22Rv1 (cell line): ENCODE measurements around the gene AGTR1.

Source experiments
- ZFX ChIP-seq: fragments of 450-650 bp; IDR thresholded peaks from 2 replicates; pipeline ENCODE4 v1.6.1; 2017; ENCODE audit warnings: antibody characterized with exemption, borderline replicate concordance
- TF ChIP-seq, protein P1 (sequence below): fragments of 450-650 bp; IDR thresholded peaks from 2 replicates; pipeline ENCODE4 v1.5.1; 2017; ENCODE audit warnings: mild to moderate bottlenecking

DNA sequence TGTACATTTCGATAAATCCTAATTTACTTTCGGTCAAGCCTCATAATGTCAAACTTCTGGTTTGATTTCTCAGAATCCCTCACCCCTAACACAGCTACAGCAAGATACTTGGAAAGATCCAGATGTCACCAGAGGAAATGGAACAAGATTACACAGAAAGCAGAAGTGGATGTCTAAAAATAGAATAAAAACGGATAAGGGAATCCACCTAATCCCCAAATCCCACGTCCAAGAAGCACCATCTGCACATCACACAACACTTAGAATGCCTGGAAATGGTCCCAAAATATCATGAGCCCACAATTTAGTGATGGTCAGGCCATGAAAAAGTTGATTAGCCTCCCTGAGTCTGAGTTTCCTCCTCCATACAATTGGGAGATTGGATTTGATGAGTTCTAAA lies 61.7 kb downstream of the AGTR1 start:
- TF ChIP-seq, protein P1, sequence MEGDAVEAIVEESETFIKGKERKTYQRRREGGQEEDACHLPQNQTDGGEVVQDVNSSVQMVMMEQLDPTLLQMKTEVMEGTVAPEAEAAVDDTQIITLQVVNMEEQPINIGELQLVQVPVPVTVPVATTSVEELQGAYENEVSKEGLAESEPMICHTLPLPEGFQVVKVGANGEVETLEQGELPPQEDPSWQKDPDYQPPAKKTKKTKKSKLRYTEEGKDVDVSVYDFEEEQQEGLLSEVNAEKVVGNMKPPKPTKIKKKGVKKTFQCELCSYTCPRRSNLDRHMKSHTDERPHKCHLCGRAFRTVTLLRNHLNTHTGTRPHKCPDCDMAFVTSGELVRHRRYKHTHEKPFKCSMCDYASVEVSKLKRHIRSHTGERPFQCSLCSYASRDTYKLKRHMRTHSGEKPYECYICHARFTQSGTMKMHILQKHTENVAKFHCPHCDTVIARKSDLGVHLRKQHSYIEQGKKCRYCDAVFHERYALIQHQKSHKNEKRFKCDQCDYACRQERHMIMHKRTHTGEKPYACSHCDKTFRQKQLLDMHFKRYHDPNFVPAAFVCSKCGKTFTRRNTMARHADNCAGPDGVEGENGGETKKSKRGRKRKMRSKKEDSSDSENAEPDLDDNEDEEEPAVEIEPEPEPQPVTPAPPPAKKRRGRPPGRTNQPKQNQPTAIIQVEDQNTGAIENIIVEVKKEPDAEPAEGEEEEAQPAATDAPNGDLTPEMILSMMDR: no peak
- TF ChIP-seq ZFX: no peak
